Parathyroid adenoma (tissue), 2 donors: ENCODE data around the gene FBXL17.

Experiments used
- H2AFZ ChIP-seq: fragments of 300-600 bp; sonication (generic); one replicate; pipeline ENCODE4 v1.7.0; 2017; ENCODE audit warnings: antibody characterized with exemption, mild to moderate bottlenecking
- H3K27ac ChIP-seq: fragments of 300-600 bp; sonication (generic); one replicate; pipeline ENCODE4 v1.7.0; 2017
- H3K27me3 ChIP-seq: fragments of 300-600 bp; sonication (generic); one replicate; pipeline ENCODE4 v1.7.0; 2017; ENCODE audit warnings: low read length; ENCODE audit not compliant: control insufficient read depth, insufficient read depth
- H3K36me3 ChIP-seq: fragments of 300-600 bp; sonication (generic); one replicate; pipeline ENCODE4 v1.7.0; 2017; ENCODE audit warnings: low read length; ENCODE audit not compliant: control insufficient read depth, insufficient read depth
- H3K4me1 ChIP-seq: fragments of 300-600 bp; sonication (generic); one replicate; pipeline ENCODE4 v1.7.0; 2017; ENCODE audit warnings: control low read depth
- H3K4me2 ChIP-seq: fragments of 300-600 bp; sonication (generic); one replicate; pipeline ENCODE4 v1.7.0; 2017; ENCODE audit warnings: low read length
- H3K4me3 ChIP-seq: fragments of 300-600 bp; sonication (generic); one replicate; pipeline ENCODE4 v1.7.0; 2017; ENCODE audit warnings: low read depth, low read length
- H3K79me2 ChIP-seq: fragments of 300-600 bp; sonication (generic); one replicate; pipeline ENCODE4 v1.7.0; 2017; ENCODE audit warnings: control low read depth
- H3K9ac ChIP-seq: fragments of 300-600 bp; sonication (generic); one replicate; pipeline ENCODE4 v1.7.0; 2017; ENCODE audit warnings: mild to moderate bottlenecking
- H3K9me3 ChIP-seq: fragments of 300-600 bp; sonication (generic); one replicate; pipeline ENCODE4 v1.7.0; 2017; ENCODE audit warnings: low read length; ENCODE audit not compliant: control insufficient read depth
- CTCF ChIP-seq: fragments of 300-600 bp; sonication (generic); IDR thresholded peaks from one replicate; pipeline ENCODE4 v1.7.0; 2017; ENCODE audit warnings: antibody characterized with exemption, mild to moderate bottlenecking
- donor health status: primary hyperparathyroidism.

The FBXL17 gene

GRCh38 chr5:107945061-107945460 is 436.8 kb downstream of the FBXL17 start:
- TF ChIP-seq CTCF = no peak
- no peaks in the 10 kb centered on the region for H3K27me3 ChIP-seq
- no peaks in the 10 kb centered on the region for H3K9me3 ChIP-seq
- H3K36me3 ChIP-seq = no peaks in the 10 kb centered on the region
- no peak overlapping the region for H3K9ac ChIP-seq
- H3K4me1 ChIP-seq = no peaks in the 10 kb centered on the region
- H2AFZ ChIP-seq = no peak overlapping the region
- H3K4me3 ChIP-seq = no peak overlapping the region
- H3K79me2 ChIP-seq = no peaks in the 10 kb centered on the region
- H3K27ac ChIP-seq = no peak overlapping the region
- no peak overlapping the region for H3K4me2 ChIP-seq

- no peak overlapping the region for H2AFZ ChIP-seq
- no peak overlapping the region for H3K4me2 ChIP-seq
- H3K4me1 ChIP-seq = no peaks in the 10 kb centered on the region
- no peak for TF ChIP-seq CTCF
- no peaks in the 10 kb centered on the region for H3K27me3 ChIP-seq
- no peaks in the 10 kb centered on the region for H3K36me3 ChIP-seq
- no peaks in the 10 kb centered on the region for H3K79me2 ChIP-seq
- no peak overlapping the region for H3K9ac ChIP-seq
- no peaks in the 10 kb centered on the region for H3K9me3 ChIP-seq
- H3K4me3 ChIP-seq = no peak overlapping the region
- H3K27ac ChIP-seq = no peak overlapping the region
These were observed 438.0 kb downstream of the FBXL17 start for GRCh38 chr5:107943923-107944322.

- Histone ChIP-seq H3K27ac (no peak overlapping the region), H3K36me3 (no peaks in the 10 kb centered on the region), H3K9ac (no peak overlapping the region), H3K4me2 (no peak overlapping the region), H2AFZ (no peak overlapping the region), H3K79me2 (no peaks in the 10 kb centered on the region), H3K4me1 (peaks cover 5% of the 10 kb centered on the region), H3K4me3 (no peak overlapping the region), H3K9me3 (no peaks in the 10 kb centered on the region), H3K27me3 (no peaks in the 10 kb centered on the region)
- TF ChIP-seq CTCF = no peak
These were observed 440.9 kb downstream of the FBXL17 start for GRCh38 chr5:107941036-107941435.

- Histone ChIP-seq H3K4me3 (no peak overlapping the region), H2AFZ (no peak overlapping the region), H3K27me3 (no peaks in the 10 kb centered on the region), H3K9me3 (no peaks in the 10 kb centered on the region), H3K27ac (no peak overlapping the region), H3K79me2 (no peaks in the 10 kb centered on the region), H3K4me1 (peaks cover 5% of the 10 kb centered on the region), H3K36me3 (no peaks in the 10 kb centered on the region), H3K9ac (no peak overlapping the region), H3K4me2 (no peak overlapping the region)
- no peak for TF ChIP-seq CTCF
These were observed 444.1 kb downstream of the FBXL17 start for GRCh38 chr5:107937651-107938355.

GRCh38 chr5:107937204-107937603 is 444.7 kb downstream of the FBXL17 start:
- H3K9me3 ChIP-seq = no peaks in the 10 kb centered on the region
- H3K79me2 ChIP-seq = no peaks in the 10 kb centered on the region
- H3K36me3 ChIP-seq = no peaks in the 10 kb centered on the region
- H3K9ac ChIP-seq = no peak overlapping the region
- no peak overlapping the region for H2AFZ ChIP-seq
- no peak overlapping the region for H3K27ac ChIP-seq
- H3K4me1 ChIP-seq = peaks cover 5% of the 10 kb centered on the region
- no peak overlapping the region for H3K4me2 ChIP-seq
- H3K27me3 ChIP-seq = no peaks in the 10 kb centered on the region
- no peak overlapping the region for H3K4me3 ChIP-seq
- no peak for TF ChIP-seq CTCF
